OCI-LY7 (cell line): ENCODE measurements around the gene FMNL3.

Source experiments
- EZH2phosphoT487 ChIP-seq: fragments of 200-600 bp; sonication (generic); IDR thresholded peaks from 2 replicates; pipeline ENCODE4 v1.6.1; 2018; ENCODE audit warnings: low read depth, borderline replicate concordance, mild to moderate bottlenecking, mixed run types, antibody characterized with exemption, low read length, moderate library complexity, mixed read lengths
- TF ChIP-seq, protein P1 (sequence below): fragments of 200-600 bp; sonication (generic); conservative IDR thresholded peaks from 2 replicates; pipeline ENCODE4 v1.5.1; 2014; ENCODE audit warnings: mild to moderate bottlenecking, antibody characterized with exemption, low read length, moderate library complexity, mixed read lengths

GRCh38 chr12:49646331-49646830 is 60.8 kb downstream of the FMNL3 start:
- TF ChIP-seq, protein P1, sequence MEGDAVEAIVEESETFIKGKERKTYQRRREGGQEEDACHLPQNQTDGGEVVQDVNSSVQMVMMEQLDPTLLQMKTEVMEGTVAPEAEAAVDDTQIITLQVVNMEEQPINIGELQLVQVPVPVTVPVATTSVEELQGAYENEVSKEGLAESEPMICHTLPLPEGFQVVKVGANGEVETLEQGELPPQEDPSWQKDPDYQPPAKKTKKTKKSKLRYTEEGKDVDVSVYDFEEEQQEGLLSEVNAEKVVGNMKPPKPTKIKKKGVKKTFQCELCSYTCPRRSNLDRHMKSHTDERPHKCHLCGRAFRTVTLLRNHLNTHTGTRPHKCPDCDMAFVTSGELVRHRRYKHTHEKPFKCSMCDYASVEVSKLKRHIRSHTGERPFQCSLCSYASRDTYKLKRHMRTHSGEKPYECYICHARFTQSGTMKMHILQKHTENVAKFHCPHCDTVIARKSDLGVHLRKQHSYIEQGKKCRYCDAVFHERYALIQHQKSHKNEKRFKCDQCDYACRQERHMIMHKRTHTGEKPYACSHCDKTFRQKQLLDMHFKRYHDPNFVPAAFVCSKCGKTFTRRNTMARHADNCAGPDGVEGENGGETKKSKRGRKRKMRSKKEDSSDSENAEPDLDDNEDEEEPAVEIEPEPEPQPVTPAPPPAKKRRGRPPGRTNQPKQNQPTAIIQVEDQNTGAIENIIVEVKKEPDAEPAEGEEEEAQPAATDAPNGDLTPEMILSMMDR = no peak
- no peak for TF ChIP-seq EZH2phosphoT487
